ENCODE data around the gene CCDC197.

- TF ChIP-seq CTCF (IDR thresholded peaks at IDR 0.05 in 2 of 3, conservative IDR thresholded peaks at IDR 0.05 in 1 of 3; ENCODE audit: insufficient read depth in 2 of 3, low read depth in 1 of 3, low read length in 3 of 3), result no peak
- TF ChIP-seq CREB1 (IDR thresholded peaks at IDR 0.05), result no peak
- no peak for TF ChIP-seq CREB1 (CRISPR knock-in tag; IDR thresholded peaks at IDR 0.05)
- TF ChIP-seq ZNF644 (tag; IDR thresholded peaks at IDR 0.05; ENCODE audit: low read depth), result no peak
- TF ChIP-seq RBM17 (IDR thresholded peaks at IDR 0.05; ENCODE audit: borderline replicate concordance, low read depth, low read length), result no peak
- TF ChIP-seq, protein P1, sequence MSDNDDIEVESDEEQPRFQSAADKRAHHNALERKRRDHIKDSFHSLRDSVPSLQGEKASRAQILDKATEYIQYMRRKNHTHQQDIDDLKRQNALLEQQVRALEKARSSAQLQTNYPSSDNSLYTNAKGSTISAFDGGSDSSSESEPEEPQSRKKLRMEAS (CRISPR knock-in tag; IDR thresholded peaks at IDR 0.05), result no peak
- no peak for TF ChIP-seq SMAD2 (IDR thresholded peaks at IDR 0.05; ENCODE audit: low read depth, low read length)
Measured at GRCh38 chr14:94056579-94057308, 59.6 kb downstream of the CCDC197 start.
